ENCODE results near the gene ZDHHC20. TPM values are rescaled to one million over a fixed set of nuclear protein-coding genes. Genes with fewer than 3 reads are reported as not detected.

ZDHHC20 gene
- total and polyA plus RNA-seq, 2 of the 13 experiments (the other 11 are each of a cell fraction or from before 2014, with no cell fraction given), result 19.9 to 59.9 TPM

DNA sequence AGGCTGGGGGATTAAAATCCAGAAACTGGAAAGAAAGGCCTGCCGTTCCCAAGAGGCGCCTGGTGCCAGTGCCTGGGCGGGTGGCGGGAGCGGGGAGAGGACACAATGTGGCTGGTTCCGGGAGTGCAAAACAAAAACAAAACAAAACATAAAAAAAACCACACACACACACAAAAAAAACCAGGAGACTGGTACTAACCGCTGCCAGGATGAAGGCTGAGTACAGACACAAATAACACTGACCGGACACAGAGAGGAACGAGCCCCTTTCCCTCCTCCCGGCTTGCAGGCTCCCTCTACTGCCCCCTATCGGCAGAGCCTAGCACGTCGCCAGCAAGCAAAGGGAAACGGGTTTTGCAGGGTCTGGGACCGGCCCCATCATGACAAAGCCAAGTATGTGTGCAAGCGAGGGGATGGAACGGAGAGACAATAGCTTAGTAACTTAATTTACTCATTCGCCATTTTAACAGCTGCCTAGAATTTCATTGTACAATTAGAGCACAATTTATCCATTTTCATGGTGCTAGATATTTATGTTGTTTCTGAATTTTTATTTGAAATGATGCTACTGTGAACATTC lies 17.9 kb upstream of the ZDHHC20 start (continued):
- TF ChIP-seq, protein P1, sequence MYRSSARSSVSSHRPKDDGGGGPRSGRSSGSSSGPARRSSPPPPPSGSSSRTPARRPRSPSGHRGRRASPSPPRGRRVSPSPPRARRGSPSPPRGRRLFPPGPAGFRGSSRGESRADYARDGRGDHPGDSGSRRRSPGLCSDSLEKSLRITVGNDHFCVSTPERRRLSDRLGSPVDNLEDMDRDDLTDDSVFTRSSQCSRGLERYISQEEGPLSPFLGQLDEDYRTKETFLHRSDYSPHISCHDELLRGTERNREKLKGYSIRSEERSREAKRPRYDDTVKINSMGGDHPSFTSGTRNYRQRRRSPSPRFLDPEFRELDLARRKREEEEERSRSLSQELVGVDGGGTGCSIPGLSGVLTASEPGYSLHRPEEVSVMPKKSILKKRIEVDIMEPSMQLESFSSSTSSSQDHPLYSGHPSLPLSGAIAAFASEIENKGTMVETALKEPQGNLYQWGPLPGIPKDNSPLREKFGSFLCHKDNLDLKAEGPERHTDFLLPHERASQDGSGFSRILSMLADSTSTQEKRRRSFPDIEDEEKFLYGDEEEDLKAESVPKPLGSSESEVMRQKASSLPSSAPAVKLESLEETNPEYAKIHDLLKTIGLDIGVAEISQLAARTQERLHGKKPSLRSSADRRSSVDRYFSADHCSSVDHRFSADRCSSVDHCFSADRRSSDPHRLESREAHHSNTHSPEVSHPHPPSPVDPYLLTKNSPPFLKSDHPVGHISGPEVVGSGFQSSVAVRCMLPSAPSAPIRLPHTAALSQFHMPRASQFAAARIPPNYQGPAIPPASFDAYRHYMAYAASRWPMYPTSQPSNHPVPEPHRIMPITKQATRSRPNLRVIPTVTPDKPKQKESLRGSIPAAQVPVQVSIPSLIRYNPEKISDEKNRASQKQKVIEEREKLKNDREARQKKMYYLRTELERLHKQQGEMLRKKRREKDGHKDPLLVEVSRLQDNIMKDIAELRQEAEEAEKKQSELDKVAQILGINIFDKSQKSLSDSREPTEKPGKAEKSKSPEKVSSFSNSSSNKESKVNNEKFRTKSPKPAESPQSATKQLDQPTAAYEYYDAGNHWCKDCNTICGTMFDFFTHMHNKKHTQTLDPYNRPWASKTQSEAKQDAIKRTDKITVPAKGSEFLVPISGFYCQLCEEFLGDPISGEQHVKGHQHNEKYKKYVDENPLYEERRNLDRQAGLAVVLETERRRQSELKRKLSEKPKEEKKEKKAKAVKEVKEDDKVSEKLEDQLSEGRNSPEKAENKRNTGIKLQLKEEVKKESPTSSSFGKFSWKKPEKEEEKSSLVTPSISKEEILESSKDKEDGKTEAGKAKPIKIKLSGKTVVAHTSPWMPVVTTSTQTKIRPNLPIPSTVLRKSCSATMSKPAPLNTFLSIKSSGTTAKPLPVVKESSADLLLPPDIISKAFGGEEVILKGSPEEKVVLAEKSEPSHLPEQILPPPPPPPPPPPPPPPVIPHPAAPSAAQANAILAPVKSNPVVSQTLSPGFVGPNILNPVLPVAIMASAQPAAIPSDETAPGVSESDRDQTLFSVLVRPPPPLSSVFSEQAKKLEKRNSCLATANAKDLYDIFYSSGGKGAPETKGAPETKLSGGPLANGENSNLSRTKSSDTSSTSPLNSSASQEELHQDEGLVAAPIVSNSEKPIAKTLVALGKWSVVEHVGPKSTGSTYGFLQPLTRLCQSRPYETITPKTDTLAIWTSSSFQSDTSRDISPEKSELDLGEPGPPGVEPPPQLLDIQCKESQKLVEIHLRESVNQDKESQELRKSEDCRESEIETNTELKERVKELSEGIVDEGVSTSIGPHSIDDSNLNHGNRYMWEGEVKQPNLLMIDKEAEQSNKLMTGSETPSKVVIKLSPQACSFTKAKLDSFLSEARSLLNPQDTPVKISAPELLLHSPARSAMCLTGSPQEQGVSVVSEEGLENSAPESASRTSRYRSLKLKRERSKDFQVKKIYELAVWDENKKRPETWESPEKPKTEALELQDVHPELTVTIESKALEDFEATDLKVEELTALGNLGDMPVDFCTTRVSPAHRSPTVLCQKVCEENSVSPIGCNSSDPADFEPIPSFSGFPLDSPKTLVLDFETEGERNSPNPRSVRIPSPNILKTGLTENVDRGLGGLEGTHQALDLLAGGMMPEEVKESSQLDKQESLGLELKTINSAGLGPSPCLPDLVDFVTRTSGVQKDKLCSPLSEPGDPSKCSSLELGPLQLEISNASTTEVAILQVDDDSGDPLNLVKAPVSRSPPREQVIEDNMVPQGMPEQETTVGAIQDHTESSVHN (CRISPR knock-in tag; IDR thresholded peaks at IDR 0.05), result no peak
- TF ChIP-seq PBX2 (CRISPR knock-in tag; IDR thresholded peaks at IDR 0.05), result no peak
- TF ChIP-seq, protein P2, sequence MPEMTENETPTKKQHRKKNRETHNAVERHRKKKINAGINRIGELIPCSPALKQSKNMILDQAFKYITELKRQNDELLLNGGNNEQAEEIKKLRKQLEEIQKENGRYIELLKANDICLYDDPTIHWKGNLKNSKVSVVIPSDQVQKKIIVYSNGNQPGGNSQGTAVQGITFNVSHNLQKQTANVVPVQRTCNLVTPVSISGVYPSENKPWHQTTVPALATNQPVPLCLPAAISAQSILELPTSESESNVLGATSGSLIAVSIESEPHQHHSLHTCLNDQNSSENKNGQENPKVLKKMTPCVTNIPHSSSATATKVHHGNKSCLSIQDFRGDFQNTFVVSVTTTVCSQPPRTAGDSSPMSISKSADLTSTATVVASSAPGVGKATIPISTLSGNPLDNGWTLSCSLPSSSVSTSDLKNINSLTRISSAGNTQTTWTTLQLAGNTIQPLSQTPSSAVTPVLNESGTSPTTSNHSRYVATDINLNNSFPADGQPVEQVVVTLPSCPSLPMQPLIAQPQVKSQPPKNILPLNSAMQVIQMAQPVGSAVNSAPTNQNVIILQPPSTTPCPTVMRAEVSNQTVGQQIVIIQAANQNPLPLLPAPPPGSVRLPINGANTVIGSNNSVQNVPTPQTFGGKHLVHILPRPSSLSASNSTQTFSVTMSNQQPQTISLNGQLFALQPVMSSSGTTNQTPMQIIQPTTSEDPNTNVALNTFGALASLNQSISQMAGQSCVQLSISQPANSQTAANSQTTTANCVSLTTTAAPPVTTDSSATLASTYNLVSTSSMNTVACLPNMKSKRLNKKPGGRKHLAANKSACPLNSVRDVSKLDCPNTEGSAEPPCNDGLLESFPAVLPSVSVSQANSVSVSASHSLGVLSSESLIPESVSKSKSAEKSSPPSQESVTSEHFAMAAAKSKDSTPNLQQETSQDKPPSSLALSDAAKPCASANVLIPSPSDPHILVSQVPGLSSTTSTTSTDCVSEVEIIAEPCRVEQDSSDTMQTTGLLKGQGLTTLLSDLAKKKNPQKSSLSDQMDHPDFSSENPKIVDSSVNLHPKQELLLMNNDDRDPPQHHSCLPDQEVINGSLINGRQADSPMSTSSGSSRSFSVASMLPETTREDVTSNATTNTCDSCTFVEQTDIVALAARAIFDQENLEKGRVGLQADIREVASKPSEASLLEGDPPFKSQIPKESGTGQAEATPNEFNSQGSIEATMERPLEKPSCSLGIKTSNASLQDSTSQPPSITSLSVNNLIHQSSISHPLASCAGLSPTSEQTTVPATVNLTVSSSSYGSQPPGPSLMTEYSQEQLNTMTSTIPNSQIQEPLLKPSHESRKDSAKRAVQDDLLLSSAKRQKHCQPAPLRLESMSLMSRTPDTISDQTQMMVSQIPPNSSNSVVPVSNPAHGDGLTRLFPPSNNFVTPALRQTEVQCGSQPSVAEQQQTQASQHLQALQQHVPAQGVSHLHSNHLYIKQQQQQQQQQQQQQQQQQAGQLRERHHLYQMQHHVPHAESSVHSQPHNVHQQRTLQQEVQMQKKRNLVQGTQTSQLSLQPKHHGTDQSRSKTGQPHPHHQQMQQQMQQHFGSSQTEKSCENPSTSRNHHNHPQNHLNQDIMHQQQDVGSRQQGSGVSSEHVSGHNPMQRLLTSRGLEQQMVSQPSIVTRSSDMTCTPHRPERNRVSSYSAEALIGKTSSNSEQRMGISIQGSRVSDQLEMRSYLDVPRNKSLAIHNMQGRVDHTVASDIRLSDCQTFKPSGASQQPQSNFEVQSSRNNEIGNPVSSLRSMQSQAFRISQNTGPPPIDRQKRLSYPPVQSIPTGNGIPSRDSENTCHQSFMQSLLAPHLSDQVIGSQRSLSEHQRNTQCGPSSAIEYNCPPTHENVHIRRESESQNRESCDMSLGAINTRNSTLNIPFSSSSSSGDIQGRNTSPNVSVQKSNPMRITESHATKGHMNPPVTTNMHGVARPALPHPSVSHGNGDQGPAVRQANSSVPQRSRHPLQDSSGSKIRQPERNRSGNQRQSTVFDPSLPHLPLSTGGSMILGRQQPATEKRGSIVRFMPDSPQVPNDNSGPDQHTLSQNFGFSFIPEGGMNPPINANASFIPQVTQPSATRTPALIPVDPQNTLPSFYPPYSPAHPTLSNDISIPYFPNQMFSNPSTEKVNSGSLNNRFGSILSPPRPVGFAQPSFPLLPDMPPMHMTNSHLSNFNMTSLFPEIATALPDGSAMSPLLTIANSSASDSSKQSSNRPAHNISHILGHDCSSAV (CRISPR knock-in tag; IDR thresholded peaks at IDR 0.05; ENCODE audit: borderline replicate concordance), result no peak
- TF ChIP-seq, protein P3, sequence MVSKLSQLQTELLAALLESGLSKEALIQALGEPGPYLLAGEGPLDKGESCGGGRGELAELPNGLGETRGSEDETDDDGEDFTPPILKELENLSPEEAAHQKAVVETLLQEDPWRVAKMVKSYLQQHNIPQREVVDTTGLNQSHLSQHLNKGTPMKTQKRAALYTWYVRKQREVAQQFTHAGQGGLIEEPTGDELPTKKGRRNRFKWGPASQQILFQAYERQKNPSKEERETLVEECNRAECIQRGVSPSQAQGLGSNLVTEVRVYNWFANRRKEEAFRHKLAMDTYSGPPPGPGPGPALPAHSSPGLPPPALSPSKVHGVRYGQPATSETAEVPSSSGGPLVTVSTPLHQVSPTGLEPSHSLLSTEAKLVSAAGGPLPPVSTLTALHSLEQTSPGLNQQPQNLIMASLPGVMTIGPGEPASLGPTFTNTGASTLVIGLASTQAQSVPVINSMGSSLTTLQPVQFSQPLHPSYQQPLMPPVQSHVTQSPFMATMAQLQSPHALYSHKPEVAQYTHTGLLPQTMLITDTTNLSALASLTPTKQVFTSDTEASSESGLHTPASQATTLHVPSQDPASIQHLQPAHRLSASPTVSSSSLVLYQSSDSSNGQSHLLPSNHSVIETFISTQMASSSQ (IDR thresholded peaks at IDR 0.05; ENCODE audit: low read depth), result no peak
- TF ChIP-seq, protein P3 (CRISPR knock-in tag; IDR thresholded peaks at IDR 0.05; ENCODE audit: borderline replicate concordance), result no peak
